NCI-H2171 treated with DMSO at 0.1 percent for 48 hours (cell line): ENCODE data around the gene EFNA5.
A peak's percentile ranks its signal among the peaks of the same experiment; 100 is the strongest.
"Not testable (repeated sequence)": the region's sequence is repeated elsewhere in the genome, so short reads cannot be mapped to it uniquely, and the experiment has no call there.

Experiments used
- DNase-seq: peaks from one replicate; lab custom pipeline; 2025; lab: John Stamatoyannopoulos, UW

The EFNA5 gene

DNA sequence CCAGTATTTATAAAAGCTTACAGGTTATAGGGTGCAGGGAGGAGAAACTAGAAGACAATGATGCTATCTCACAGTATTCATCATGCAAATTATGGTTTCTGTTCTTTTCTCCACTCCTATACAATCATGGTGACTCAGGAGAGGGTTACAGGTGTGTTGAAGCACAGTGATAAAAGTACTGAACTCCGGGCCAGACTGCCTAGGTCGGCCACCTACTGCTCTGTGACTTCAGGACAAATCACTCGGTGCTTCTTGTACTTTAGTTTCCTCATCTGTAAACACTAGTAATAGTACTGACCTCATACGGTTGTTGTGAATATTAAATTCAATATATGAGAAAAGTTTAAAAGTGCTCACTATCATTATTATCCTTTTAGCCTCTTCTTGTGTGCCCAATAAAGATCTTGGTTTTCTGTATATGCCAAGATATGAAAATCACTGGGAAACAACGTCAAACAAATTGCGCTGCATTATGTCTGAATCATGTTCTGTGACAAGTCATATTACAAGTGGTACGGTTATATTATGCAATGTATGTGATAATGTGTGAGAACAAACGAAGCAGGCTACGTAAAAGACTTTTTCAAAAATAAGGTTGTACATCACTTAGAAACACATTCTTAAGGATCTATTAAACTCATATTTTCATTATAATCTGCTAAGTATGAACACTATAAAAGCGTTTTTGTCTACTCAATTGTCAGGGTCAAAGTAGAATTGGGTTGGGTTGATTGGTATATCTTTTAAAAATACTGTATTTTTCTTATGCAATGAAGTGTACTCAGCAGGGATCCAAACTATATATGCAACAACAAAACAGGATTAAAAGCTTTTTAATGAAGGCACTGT lies 153.3 kb downstream of the EFNA5 start:
- DNase-seq, result no peak

DNA sequence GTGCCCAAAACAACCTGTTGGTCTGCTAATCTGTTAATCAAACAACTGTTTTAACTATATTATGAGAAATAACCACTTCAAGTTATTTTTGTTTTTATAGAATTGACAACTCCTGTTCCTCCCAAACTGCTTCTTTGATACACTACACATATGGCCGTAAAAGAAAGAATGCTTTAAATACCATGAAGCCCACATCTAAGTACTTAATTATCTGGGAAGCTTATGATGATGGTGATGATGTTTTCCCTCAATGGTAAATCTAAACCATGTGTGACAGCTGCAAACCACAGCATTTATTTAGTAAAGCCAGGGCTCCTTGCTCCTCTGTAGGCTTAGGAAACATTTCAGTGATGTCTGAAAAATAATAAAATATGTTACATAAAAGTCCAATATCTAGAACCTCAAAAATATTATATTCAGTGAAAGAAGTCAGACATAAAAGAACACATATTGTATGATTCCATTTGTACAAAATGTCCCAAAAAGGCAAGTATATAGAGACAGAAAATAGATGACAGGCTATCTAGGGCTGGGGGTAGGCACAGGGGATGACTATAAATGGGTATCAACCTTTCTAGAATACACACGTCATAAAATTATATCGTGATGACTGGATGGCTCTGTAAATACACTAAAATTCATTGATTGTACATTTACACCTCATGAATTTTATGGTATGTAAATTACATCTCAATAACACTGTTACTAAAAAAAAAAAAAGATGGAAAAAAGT lies 154.1 kb downstream of the EFNA5 start:
- DNase-seq, result no peak

DNA sequence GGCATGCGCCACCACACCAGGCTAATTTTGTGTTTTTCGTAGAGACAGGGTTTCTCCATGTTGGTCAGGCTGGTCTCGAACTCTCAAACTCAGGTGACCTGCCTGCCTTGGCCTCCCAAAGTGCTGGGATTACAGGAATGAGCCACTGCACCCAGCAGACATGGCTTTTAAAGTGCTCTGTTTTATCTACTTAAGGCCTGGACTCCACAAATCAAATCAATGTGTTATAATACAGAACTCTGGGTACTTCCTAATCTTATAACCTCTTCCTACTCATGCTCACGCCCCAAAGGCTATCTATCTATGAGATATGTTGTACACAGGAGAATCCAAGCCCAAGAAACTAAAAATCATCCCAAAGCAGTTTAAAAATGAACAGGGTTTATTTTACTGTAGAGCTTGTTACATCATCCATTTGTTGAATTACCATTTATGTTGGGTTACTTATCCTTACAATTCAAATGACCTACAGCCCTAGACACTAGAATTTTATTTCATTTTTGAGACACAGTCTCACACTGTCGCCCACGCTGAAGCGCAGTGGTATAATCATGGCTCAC lies 155.1 kb downstream of the EFNA5 start:
- no peak for DNase-seq

DNA sequence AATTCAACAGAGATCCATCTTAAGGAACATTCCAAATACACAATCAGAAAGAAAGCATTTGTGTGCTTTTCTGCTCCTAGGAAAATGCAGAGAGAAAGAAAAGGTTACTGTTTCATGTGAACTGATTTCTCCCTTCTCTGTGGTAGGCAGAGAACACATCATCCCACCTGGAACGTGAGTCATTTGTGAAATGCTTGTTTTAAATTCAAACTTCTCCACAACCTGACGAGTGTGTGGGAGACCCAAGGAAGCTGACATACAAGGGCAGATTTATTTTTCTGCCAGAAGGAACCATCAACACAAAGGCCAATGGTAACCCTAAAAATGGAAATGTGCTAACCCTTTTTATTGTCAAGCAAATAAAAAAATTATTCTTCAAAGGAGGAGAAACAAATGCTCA lies 156.4 kb downstream of the EFNA5 start:
- DNase-seq, result no peak

DNA sequence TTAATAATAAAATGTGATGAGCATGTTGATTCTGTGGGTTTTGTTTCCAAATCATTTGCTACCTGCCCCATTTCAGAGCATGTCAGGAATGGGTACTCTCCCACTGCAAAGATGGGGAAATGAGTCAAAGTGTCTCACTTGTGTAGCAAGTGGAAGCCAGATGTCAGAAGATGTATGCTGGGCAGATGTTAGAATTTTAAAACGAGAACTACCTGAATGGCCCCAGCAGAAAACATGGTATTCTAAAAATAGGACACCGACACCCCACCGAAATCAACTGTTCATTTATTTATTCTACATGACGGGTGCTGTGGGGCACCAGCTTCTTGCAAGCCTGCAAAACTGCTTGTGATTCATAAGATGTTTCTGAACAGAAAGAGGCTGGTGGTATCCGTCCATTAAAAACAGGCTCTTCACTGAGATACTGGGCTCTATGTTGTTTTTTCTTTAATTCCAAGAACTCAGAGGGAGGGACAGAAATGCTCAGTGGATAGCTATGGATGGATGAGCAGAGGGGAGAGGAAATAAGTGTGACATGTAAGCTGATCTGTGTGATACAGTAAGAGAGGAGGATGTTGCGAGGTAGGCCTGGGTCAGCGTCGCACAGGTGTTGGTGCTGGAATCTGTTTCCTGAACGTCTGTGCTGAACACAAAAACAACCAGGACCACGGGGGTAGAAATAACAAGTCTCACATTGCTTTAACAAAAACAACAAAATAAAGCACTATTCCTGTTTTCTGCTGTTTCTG lies 157.2 kb downstream of the EFNA5 start:
- peak; percentile 70 for DNase-seq

DNA sequence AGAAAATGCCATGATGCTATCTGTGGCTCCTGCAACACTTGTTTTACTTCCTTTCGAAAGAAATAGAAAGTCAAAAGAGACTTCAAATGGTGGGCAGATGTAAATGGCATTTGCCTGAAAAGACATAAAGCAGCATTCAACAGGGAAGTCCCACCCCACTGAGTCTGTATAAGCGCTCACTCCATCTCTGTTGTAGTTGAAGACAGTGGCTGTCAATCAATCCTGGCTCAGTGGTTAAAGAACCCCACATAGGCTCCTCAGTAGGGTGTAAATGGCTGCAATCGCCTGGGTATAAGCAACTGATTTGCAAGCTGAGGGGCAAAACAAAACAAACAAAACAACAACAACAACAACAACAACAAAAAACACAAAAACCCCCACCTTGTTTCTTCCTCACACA lies 158.7 kb downstream of the EFNA5 start:
- DNase-seq, result no peak

DNA sequence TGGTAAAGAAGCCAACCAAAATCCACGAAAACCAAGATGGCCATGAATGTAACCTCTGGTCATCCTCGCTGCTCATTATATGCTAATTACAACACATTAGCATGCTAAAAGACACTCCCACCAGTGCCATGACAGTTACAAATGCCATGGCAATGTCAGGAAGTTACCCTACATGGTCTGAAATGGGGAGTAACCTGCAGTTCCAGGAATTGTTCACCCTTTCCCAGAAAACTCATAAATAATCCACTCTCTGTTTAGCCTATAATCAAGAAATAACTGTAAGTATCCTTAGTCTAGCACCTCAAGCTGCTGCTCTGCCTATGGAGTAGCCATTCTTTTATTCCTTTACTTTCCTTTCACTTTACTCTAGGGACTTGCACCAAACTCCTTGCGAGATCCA lies 160.6 kb downstream of the EFNA5 start:
- DNase-seq, result no peak

DNA sequence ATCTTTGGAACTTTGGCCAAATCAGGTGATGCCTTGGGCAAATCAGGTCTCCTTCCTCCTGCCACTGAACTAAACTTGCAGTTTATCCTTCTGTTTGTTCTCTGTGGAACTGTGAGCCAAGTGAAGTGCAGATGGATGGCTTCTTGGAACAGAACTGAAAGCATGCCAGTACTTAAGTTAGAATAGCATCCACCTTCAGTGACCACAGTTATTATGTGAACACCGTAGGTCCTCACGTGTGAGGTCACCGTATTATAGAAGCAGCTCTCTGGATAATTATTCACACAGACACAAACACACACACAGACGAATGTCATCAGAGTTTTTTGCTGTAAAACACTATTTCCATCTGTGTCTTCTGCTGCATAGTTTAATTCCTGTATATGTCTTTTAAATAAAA lies 162.6 kb downstream of the EFNA5 start:
- DNase-seq, result no peak

DNA sequence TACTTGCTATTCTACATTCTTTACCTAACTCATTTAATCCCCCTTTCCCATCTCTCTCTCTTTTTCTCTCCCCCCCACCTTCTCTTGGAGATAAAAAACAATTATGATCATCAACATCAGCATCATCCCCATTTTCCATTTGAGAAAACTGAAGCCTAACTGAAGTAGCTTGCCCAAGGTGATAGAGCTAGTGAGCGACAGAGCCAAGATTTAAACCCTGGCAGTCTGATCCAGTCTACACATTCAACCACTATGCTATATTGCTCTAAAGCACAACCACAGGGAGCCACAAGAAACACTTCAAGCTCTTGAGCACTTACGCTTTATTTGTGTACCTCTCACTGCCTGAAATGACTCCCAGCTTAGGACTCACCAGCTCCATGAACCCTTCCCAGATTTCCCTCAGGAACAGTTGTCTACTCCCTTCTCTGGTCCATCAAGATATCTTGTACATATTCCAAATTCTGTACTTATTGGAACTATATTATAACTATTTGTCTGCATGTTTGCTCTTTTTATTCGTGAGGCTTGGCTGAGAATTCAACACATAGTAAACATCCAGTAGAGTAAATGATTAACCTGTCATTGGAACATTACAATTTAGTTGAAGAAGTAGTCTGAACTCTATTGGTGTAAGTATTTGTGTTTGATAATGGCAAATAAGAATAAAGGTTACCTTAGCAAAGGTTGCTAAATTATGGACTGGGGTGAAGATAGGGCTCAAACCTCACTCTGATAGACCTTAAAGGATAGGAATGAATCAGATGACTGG lies 164.8 kb downstream of the EFNA5 start:
- DNase-seq, result no peak

DNA sequence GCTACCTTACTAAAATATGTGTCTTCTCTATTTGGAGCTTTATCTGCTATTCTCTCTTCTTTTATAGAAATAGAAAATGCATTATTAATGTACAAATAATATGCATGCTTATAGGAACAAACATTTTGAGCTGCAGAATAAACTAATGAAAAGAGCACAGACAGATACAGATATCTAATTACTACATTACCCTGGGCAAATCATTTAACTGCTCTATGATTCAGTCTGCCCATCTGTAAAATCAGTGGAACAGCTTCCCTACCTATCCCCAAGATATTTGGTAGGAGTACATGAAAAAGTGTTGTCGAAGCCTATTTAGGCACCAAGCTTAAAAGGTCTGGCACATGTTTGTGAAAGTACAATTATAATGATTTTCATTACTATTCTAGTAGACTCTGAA lies 166.3 kb downstream of the EFNA5 start:
- peak; percentile 62 for DNase-seq

DNA sequence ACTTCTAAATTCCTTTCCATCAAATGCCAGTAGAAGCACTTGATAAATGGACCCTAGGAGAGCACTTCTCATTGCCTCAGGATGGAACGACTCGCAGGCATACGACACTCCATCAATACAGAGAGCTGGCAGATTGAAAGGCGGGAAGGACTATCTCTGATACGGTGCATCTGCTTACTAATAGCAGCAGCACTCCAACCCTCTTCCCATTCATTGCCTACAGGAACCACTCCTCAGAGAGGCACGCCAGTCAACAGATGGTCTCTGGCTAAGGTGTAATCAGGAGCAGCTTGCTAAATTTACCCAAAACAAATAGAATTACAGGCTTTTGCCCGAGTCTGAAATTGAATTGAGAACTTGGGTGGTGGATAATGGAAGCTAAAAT lies 168.1 kb downstream of the EFNA5 start:
- DNase-seq, result peak; percentile 95

DNA sequence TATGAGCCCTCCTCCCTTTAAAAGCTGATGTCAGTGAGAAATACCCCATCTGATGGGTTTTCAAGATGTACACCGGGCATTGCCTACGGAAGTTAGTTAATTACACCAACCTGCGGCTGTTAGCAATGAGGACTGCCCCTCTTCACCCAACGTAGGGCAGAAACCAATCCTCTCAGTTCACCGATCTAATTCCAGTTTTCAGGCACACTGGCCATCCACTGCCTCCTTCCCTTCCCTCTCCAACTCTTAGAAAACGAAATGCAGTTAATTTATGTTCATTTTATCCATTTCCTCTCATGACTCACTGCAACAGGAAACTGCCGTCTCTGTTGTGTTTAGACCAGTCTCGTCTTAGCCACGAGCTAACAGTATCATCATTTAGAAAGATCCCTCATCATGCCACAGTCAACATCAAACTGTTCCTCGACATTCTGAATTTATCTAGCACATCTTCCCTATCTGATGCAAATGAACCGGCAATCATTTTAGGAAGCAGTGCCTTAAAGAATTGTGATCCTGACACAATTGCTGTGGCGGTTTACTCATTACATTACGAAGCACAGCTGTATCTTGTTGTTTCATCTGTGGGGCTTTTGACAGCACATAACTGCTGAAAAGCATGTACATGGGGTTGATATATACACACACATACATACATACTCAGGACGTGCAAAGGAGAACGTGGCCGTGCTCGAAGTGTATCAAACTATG lies 168.6 kb downstream of the EFNA5 start:
- DNase-seq, result no peak

DNA sequence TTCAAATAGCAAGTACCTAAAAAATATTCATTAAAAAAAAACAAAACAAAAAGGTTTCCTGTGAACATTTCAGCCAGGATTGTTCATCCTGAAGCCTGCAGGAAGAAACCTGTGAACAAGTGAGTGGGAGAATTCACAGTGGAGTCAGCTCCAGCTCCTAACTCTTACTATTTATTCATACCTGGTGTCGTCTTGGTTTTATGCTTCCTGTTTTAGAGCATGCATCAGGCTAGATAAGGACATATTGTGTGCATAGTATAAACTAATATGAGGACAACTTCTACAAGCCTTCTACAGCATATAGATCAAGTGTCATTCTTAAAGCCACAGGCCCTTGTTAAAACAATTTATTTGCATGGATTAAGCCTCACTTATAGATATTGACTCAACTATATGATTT lies 169.9 kb downstream of the EFNA5 start:
- DNase-seq, result no peak

DNA sequence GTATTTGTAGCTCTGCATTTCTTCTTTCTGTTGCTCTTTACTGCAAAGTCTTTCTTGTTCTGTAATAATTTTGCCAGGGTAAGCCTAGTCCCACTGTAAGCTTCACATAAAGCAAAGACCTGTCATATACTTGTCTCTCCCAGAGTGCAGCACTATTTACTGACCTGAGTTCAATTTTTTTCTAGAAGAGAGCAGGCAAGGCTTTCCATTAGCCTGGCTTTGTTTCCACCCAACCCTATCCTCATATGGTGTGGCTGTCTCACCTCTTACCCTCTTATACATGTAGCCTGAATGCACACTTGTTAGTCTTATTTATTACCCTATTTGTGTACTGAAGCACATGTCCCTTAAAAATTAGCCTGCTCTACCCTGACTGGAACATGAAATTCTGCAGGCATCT lies 170.4 kb downstream of the EFNA5 start:
- DNase-seq, result peak; percentile 8

DNA sequence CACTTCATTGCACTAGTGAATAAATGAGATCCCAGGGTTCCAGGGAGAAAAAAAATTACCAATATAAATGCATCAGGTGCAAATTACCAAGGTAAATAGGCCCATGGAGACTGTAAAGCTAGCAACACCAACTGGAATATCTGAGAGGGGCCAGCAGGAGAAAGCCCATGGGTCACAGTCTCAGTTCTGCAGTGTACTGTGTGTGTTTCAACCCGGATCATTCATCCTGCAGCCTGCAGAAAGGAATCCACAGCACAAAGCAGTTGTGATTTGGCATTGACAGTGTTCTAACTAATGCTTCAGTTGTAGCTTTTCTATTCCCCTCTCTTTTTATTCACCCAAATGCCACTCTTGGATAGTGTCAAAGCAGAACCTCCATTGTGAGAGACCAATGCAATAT lies 171.0 kb downstream of the EFNA5 start:
- no peak for DNase-seq

DNA sequence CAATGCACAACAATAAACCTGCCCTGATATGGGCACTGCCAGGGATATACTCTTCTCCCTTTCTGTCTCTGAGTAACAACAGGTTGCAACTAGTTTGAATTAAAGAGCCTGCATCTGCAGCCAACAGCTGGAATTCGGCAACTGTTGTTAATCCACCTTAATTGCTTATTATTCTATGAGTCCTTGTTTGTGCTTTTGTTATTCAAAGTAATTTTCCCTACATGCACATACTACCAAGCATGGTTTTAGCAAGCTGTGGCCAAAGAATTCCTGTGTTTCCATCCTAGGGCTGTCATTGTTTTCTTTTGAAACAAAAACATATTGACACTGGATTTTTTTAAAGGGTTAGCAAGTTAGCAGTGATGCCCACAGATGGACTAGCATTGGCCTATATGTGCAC lies 171.5 kb downstream of the EFNA5 start:
- peak; percentile 19 for DNase-seq

DNA sequence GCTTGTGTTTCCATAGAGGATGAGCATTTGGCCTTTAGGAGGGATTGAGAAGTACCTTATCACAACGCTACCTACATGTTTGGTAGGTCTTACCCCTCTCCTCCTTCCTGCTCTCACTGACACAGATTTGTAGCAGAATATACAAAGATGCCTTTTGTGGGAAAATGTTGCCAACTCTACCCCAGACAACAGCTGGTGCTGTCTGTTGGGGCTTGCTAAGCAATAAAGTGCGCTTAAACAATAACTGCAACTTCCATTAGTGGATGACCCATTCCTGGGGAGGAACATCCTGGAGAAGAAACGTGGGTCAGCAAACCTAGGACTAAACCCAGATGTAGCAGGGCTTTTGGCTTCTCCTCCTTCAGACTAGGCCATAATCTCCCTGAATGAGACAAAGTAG lies 174.3 kb downstream of the EFNA5 start:
- DNase-seq, result no peak

DNA sequence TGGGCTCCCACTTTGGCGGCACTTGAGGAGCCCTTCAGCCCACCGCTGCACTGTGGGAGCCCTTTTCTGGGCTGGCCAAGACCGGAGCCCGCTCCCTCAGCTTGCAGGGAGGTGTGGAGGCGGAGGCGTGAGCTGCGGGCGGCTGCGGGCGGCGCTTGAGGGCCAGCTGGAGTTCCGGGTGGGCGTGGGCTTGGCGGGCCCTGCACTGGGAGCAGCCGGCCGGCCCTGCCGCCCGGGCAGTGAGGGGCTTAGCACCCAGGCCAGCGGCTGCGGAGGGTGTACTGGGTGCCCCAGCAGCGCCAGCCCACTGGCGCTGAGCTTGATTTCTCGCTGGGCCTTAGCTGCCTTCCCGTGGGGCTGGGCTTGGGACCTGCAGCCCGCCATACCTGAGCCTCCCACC lies 176.6 kb downstream of the EFNA5 start:
- not testable (repeated sequence) for DNase-seq

DNA sequence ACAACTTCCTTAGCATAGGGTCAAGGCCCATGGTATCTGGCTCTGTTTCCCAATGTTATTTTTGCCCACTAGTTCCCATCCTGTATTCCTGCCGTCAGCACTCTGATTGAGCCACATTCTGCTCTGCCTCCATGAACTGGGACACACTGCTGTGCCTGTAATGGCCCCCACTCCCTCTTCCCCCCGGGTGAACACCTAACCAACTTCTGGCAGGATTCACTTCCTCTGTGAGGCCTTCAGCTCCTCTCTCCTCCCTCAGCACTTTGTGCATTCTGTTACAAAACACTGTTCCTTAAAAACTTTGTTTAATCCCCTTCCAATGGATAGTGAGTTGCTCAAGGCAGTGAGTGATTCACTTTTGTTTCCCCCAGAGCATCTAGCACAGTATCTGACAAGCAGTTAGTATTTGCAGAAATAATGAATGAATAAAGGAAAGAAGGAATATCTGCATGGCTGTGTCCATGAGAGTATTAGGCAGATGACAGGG lies 183.6 kb downstream of the EFNA5 start:
- DNase-seq, result no peak

DNA sequence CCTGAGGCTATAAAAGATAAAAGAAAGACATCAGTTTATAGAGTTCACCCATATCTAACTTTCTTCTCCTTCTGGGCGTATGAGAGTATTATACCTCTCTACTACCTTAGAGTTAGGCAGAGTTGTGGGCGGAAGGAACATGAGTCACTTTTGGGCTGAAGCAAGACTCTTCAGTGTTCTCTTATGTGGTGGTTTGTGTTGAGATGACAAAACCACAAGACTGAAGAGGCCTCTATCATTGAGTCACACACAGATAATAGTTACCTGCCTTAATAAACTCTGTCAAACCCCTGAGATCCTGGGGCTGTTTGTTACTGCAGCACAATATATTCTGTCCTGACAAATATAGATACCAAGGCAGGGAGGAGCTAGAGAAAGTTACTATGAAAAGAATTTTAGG lies 184.2 kb downstream of the EFNA5 start:
- DNase-seq, result no peak

DNA sequence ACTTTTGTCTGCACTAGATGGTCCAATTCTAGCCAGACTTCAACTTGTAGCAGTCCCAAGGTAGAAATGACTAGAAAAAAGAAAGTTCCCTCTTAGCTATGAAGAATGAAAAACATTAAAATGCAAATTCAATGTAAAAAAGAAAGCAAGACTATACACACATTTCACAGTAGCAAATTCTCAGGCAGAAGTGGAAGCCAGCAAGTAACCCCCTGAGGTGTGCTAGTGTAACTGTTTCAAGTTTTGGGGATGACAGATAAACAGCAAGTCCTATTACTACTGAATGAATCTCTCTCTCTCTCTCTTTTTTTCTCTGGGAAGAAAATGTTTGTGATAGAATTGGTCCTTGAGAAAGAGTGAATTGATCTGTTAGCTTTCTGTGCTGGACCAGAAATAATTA lies 185.6 kb downstream of the EFNA5 start:
- DNase-seq, result no peak
